Measurements from ENCODE around the gene PIP4K2A.

Gene PIP4K2A

GRCh38 chr10:22699976-22700375 lies 14.4 kb downstream of the PIP4K2A start:
- Histone ChIP-seq H3K36me3 (ENCODE audit: low read length) (no peaks in the 10 kb centered on the region), H3K27me3 (ENCODE audit: low read length) (no peaks in the 10 kb centered on the region), H3K4me3 (ENCODE audit: insufficient read depth, low read length, poor library complexity, severe bottlenecking) (no peak overlapping the region), H3K27ac (ENCODE audit: low read depth, low read length) (no peak overlapping the region), H3K4me2 (ENCODE audit: low read depth, low read length, poor library complexity, severe bottlenecking) (no peak overlapping the region), H3K9ac (ENCODE audit: low read length) (no peak overlapping the region), H3K9me2 (replicated peaks; ENCODE audit: insufficient read depth, low read length) (no peaks in the 10 kb centered on the region), H3K79me2 (ENCODE audit: insufficient read depth, low read length) (peaks cover 84% of the 10 kb centered on the region), H2AFZ (ENCODE audit: low read depth, low read length, severe bottlenecking) (no peak overlapping the region), H3F3A (ENCODE audit: insufficient read depth) (no peaks in the 10 kb centered on the region), H4K20me1 (ENCODE audit: low read depth, low read length) (peaks cover 70% of the 10 kb centered on the region), H3K9me3 (ENCODE audit: insufficient read depth, low read length) (no peaks in the 10 kb centered on the region)
- TF ChIP-seq EZH2phosphoT487 (conservative IDR thresholded peaks at IDR 0.05; ENCODE audit: low read length) = no peak
- TF ChIP-seq CTCF (IDR thresholded peaks at IDR 0.05; ENCODE audit: insufficient read depth, low read length, poor library complexity, severe bottlenecking) = no peak

GRCh38 chr10:22698941-22699440 lies 15.4 kb downstream of the PIP4K2A start:
- Histone ChIP-seq H3K36me3 (ENCODE audit: low read length) (no peaks in the 10 kb centered on the region), H3K27ac (ENCODE audit: low read depth, low read length) (no peak overlapping the region), H3K27me3 (ENCODE audit: low read length) (no peaks in the 10 kb centered on the region), H3K9me2 (replicated peaks; ENCODE audit: insufficient read depth, low read length) (no peaks in the 10 kb centered on the region), H4K20me1 (ENCODE audit: low read depth, low read length) (peaks cover 70% of the 10 kb centered on the region), H3K79me2 (ENCODE audit: insufficient read depth, low read length) (peaks cover 78% of the 10 kb centered on the region), H2AFZ (ENCODE audit: low read depth, low read length, severe bottlenecking) (no peak overlapping the region), H3K9me3 (ENCODE audit: insufficient read depth, low read length) (no peaks in the 10 kb centered on the region), H3K4me2 (ENCODE audit: low read depth, low read length, poor library complexity, severe bottlenecking) (no peak overlapping the region), H3F3A (ENCODE audit: insufficient read depth) (no peaks in the 10 kb centered on the region), H3K4me3 (ENCODE audit: insufficient read depth, low read length, poor library complexity, severe bottlenecking) (no peak overlapping the region), H3K9ac (ENCODE audit: low read length) (no peak overlapping the region)
- TF ChIP-seq CTCF (IDR thresholded peaks at IDR 0.05; ENCODE audit: insufficient read depth, low read length, poor library complexity, severe bottlenecking) = no peak
- no peak for TF ChIP-seq EZH2phosphoT487 (conservative IDR thresholded peaks at IDR 0.05; ENCODE audit: low read length)

GRCh38 chr10:22697800-22698199 lies 16.6 kb downstream of the PIP4K2A start:
- Histone ChIP-seq H3K27me3 (ENCODE audit: low read length) (no peaks in the 10 kb centered on the region), H3K79me2 (ENCODE audit: insufficient read depth, low read length) (peaks cover 69% of the 10 kb centered on the region), H3K4me3 (ENCODE audit: insufficient read depth, low read length, poor library complexity, severe bottlenecking) (no peak overlapping the region), H3K9ac (ENCODE audit: low read length) (no peak overlapping the region), H4K20me1 (ENCODE audit: low read depth, low read length) (peaks cover 65% of the 10 kb centered on the region), H3F3A (ENCODE audit: insufficient read depth) (no peaks in the 10 kb centered on the region), H3K4me2 (ENCODE audit: low read depth, low read length, poor library complexity, severe bottlenecking) (no peak overlapping the region), H3K36me3 (ENCODE audit: low read length) (no peaks in the 10 kb centered on the region), H3K9me3 (ENCODE audit: insufficient read depth, low read length) (no peaks in the 10 kb centered on the region), H2AFZ (ENCODE audit: low read depth, low read length, severe bottlenecking) (no peak overlapping the region), H3K9me2 (replicated peaks; ENCODE audit: insufficient read depth, low read length) (no peaks in the 10 kb centered on the region), H3K27ac (ENCODE audit: low read depth, low read length) (no peak overlapping the region)
- TF ChIP-seq CTCF (IDR thresholded peaks at IDR 0.05; ENCODE audit: insufficient read depth, low read length, poor library complexity, severe bottlenecking) (no peak), EZH2phosphoT487 (conservative IDR thresholded peaks at IDR 0.05; ENCODE audit: low read length) (no peak)
